Effector memory CD4-positive, alpha-beta T cell (primary cell): ENCODE data around the gene SLC7A10.
"Not testable (repeated sequence)": the region's sequence is repeated elsewhere in the genome, so short reads cannot be mapped to it uniquely, and the experiment has no call there.

Experiments
- DNase-seq, 3 donors: peaks; one replicate each; pipeline ENCODE4 v3.0.0-alpha.2; 2020
- H3K27ac ChIP-seq: 2 replicates; pipeline ENCODE4 v1.7.0; 2013; ENCODE audit warnings: mild to moderate bottlenecking, low read length, moderate library complexity; ENCODE audit not compliant: insufficient read depth, poor library complexity, severe bottlenecking
- H3K27me3 ChIP-seq: replicated peaks from 2 replicates; pipeline ENCODE4 v1.7.0; 2013; ENCODE audit warnings: mild to moderate bottlenecking, low read length; ENCODE audit not compliant: insufficient read depth, control insufficient read depth, poor library complexity, severe bottlenecking
- H3K36me3 ChIP-seq: 2 replicates; pipeline ENCODE4 v1.7.0; 2013; ENCODE audit warnings: mild to moderate bottlenecking, low read length, moderate library complexity; ENCODE audit not compliant: control insufficient read depth, insufficient read depth
- H3K4me1 ChIP-seq: 2 replicates; pipeline ENCODE4 v1.7.0; 2013; ENCODE audit warnings: low read length, mild to moderate bottlenecking; ENCODE audit not compliant: control insufficient read depth, insufficient read depth, poor library complexity, severe bottlenecking
- H3K4me3 ChIP-seq: 2 replicates; pipeline ENCODE4 v1.7.0; 2013; ENCODE audit warnings: low read length, low read depth, mild to moderate bottlenecking; ENCODE audit not compliant: insufficient read depth, poor library complexity, severe bottlenecking
- H3K9me3 ChIP-seq: 2 replicates; pipeline ENCODE4 v1.7.0; 2013; ENCODE audit warnings: mild to moderate bottlenecking, low read length, moderate library complexity; ENCODE audit not compliant: control insufficient read depth

SLC7A10 gene

GRCh38 chr19:33231511-33231910 is 5.9 kb upstream of the SLC7A10 start:
- Histone ChIP-seq H3K4me1 (peaks cover 6% of the 10 kb centered on the region), H3K36me3 (no peaks in the 10 kb centered on the region), H3K4me3 (no peak overlapping the region), H3K27me3 (peaks cover 16% of the 10 kb centered on the region), H3K9me3 (peaks cover 6% of the 10 kb centered on the region), H3K27ac (no peak overlapping the region)
- no peak for DNase-seq

- peaks cover 30% of the 10 kb centered on the region for H3K27me3 ChIP-seq
- no peak overlapping the region for H3K27ac ChIP-seq
- no peaks in the 10 kb centered on the region for H3K36me3 ChIP-seq
- DNase-seq: no peak
- H3K9me3 ChIP-seq: peaks cover 6% of the 10 kb centered on the region
- no peak overlapping the region for H3K4me3 ChIP-seq
- H3K4me1 ChIP-seq: peaks cover 11% of the 10 kb centered on the region
These were observed 4.3 kb upstream of the SLC7A10 start for GRCh38 chr19:33229962-33230361.

GRCh38 chr19:33227870-33228599 is 2.4 kb upstream of the SLC7A10 start:
- peaks cover 38% of the 10 kb centered on the region for H3K27me3 ChIP-seq
- no peaks in the 10 kb centered on the region for H3K36me3 ChIP-seq

GRCh38 chr19:33227242-33227650 is 1.6 kb upstream of the SLC7A10 start:
- Histone ChIP-seq H3K4me3 (no peak overlapping the region), H3K9me3 (peaks cover 6% of the 10 kb centered on the region), H3K4me1 (peaks cover 11% of the 10 kb centered on the region), H3K36me3 (no peaks in the 10 kb centered on the region), H3K27me3 (peaks cover 38% of the 10 kb centered on the region), H3K27ac (no peak overlapping the region)
- DNase-seq: no peak

More at GRCh38 chr19:33227870-33228599, 2.4 kb upstream of the SLC7A10 start:
- Histone ChIP-seq H3K4me1 (peaks cover 11% of the 10 kb centered on the region), H3K9me3 (peaks cover 6% of the 10 kb centered on the region), H3K27ac (no peak overlapping the region), H3K4me3 (no peak overlapping the region)
- no peak for DNase-seq

- H3K4me3 ChIP-seq: peak overlapping the region; percentile 31
- H3K4me1 ChIP-seq: peaks cover 11% of the 10 kb centered on the region
- peaks cover 6% of the 10 kb centered on the region for H3K9me3 ChIP-seq
- no peaks in the 10 kb centered on the region for H3K36me3 ChIP-seq
- no peak for DNase-seq
- H3K27me3 ChIP-seq: peaks cover 38% of the 10 kb centered on the region
- H3K27ac ChIP-seq: no peak overlapping the region
These were observed 1.0 kb upstream of the SLC7A10 start for GRCh38 chr19:33226550-33227241.

- Histone ChIP-seq H3K9me3 (peaks cover 6% of the 10 kb centered on the region), H3K4me3 (no peak overlapping the region), H3K27ac (no peak overlapping the region), H3K36me3 (no peaks in the 10 kb centered on the region), H3K4me1 (peaks cover 11% of the 10 kb centered on the region), H3K27me3 (peaks cover 38% of the 10 kb centered on the region)
- no peak for DNase-seq
These were observed 774 bp downstream of the SLC7A10 start for GRCh38 chr19:33224694-33225457.

- Histone ChIP-seq H3K27me3 (peaks cover 28% of the 10 kb centered on the region), H3K4me1 (peaks cover 11% of the 10 kb centered on the region)
- H3K36me3 ChIP-seq, H3K27ac ChIP-seq, H3K4me3 ChIP-seq, DNase-seq, H3K9me3 ChIP-seq: not testable (repeated sequence)
These were observed 3.4 kb downstream of the SLC7A10 start for GRCh38 chr19:33222255-33222654.

GRCh38 chr19:33221638-33222037 is 4.0 kb downstream of the SLC7A10 start:
- no peak for DNase-seq
- Histone ChIP-seq H3K36me3 (no peaks in the 10 kb centered on the region), H3K4me3 (no peak overlapping the region), H3K9me3 (no peaks in the 10 kb centered on the region), H3K27me3 (peaks cover 24% of the 10 kb centered on the region), H3K4me1 (peaks cover 9% of the 10 kb centered on the region), H3K27ac (no peak overlapping the region)

- Histone ChIP-seq H3K27ac (no peak overlapping the region), H3K4me1 (peaks cover under 1% of the 10 kb centered on the region), H3K9me3 (no peaks in the 10 kb centered on the region), H3K27me3 (peaks cover 15% of the 10 kb centered on the region), H3K4me3 (no peak overlapping the region), H3K36me3 (no peaks in the 10 kb centered on the region)
- DNase-seq: no peak
These were observed 4.9 kb downstream of the SLC7A10 start for GRCh38 chr19:33220735-33221134.

GRCh38 chr19:33220115-33220514 is 5.5 kb downstream of the SLC7A10 start:
- Histone ChIP-seq H3K4me1 (no peaks in the 10 kb centered on the region), H3K27ac (no peak overlapping the region), H3K9me3 (no peaks in the 10 kb centered on the region), H3K27me3 (peaks cover 10% of the 10 kb centered on the region), H3K4me3 (no peak overlapping the region), H3K36me3 (no peaks in the 10 kb centered on the region)
- no peak for DNase-seq
